ENCODE results near the gene AMBRA1.

The AMBRA1 gene

DNA sequence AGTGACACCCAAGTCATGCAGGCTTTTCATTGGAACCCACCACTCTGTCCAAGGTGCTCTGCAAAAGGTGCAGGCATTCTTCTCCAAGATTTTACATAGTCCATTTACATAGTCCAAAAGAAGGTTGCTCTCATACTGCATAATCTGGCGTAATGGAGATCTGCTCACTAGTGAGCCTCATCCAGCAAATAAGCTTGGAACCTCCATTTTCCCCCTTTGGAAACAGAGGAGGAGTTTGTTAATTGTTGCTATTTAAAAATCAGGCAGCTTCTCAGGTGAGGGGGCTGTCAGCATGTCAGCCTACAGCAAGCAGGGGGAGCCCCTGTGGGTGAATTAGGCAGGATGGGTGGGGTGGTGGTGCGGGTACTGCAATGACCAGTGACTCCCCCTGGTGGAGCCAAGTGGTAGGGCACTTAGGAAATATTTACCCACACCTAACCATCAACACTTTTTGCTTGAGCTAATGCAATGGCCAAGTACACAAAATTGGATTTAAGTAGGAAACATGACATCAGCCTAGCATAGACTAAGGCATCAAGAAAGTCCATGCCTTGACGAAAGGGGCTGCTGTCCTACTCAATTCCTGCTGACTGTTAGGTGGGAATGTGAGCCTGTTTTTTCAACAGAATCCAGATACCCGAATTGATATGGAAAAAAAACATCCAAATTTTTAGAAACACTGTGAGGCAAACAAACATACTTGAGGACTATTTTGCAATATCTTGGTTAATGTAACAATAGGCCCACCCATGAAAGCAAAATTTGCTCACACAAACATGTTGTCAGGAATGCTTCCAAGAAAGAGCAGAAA is 64.5 kb downstream of the AMBRA1 start:
- peak; percentile 73 for DNase-seq (ENCODE audit: low read depth)
- no peak overlapping the region for H3K4me3 ChIP-seq (replicated peaks; ENCODE audit: low read depth, low read length)
- TF ChIP-seq CTCF (IDR thresholded peaks at IDR 0.05; ENCODE audit: low read length, missing control alignments), result peak; percentile 97

- no peak overlapping the region for H3K4me3 ChIP-seq (replicated peaks; ENCODE audit: low read depth, low read length)
- no peak for TF ChIP-seq CTCF (IDR thresholded peaks at IDR 0.05; ENCODE audit: low read length, missing control alignments)
- no peak for DNase-seq (ENCODE audit: low read depth)
Measured at GRCh38 chr11:46528445-46529094, 65.3 kb downstream of the AMBRA1 start.

DNA sequence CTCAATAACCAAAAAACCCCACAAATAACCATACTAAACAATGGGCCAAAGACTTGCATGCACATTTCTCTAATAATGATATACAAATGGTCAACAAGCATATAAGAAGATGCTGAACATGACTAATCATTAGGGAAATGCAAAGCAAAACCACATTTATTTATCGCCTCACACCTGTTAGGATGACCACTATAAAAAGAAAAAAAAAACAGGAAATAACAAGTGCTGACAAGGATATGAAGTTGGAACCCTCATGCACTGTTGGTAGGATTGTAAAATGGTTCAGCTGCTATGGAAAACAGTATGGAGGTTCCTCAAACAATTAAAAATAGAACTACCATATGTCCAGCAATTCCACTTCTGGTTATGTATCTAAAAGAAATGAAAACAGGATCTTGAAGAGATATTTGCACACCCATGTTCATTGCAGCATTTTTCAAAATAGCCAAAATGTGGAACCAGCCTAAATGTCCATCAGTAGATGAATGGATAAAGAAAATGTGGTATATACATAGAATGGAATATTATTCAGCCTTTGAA is 66.2 kb downstream of the AMBRA1 start:
- no peak for TF ChIP-seq CTCF (IDR thresholded peaks at IDR 0.05; ENCODE audit: low read length, missing control alignments)
- no peak for DNase-seq (ENCODE audit: low read depth)
- no peak overlapping the region for H3K4me3 ChIP-seq (replicated peaks; ENCODE audit: low read depth, low read length)

DNA sequence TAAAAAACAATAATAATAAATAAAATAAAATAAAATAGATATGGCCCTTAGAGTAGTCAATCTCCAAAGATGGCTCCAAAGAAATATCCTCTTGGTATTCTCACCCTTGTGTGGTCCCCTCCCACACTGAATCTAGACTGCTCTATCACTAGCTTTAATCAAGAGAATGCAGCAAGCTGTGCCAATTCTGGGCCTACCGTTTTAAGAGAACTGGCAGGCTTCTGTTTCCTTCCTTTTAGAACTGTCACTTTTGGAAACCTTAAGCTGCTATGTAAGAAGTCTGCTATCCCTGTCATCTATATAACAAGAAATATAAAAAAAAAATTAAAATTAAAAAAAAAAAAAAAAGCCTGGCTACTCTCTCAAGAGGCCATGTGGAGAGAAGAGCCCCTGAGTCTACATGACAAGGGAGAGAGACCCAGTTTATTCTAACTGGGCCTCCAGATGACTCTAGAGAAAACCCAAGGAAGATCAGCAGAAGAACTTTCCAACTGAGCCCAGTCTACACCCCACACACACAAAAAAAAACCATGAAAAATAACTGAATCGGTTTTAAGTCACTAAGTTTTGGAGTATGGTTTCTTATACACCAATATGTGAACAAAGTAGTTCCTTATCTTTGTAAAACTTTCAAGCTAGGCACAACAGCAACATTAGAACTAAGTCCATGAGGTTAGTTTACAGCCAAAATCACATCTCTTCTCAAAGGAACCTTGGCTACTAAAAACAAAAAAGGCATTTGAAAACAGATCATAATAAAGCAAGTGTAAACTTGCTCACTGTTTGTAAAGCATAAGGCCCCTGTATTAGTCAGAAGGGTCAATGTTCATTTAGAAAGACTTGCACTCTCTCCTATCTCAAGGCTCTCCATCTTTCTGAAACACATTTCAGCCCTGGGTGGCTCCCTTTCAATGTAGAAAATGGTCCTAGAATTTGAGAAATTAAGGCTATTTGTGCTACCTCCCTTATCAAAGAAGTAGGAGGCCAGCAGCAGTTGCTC is 67.3 kb downstream of the AMBRA1 start:
- TF ChIP-seq CTCF (IDR thresholded peaks at IDR 0.05; ENCODE audit: low read length, missing control alignments), result no peak
- DNase-seq (ENCODE audit: low read depth), result no peak
- H3K4me3 ChIP-seq (replicated peaks; ENCODE audit: low read depth, low read length), result no peak overlapping the region

GRCh38 chr11:46524201-46524770 is 69.5 kb downstream of the AMBRA1 start:
- TF ChIP-seq CTCF (IDR thresholded peaks at IDR 0.05; ENCODE audit: low read length, missing control alignments), result no peak
- no peak overlapping the region for H3K4me3 ChIP-seq (replicated peaks; ENCODE audit: low read depth, low read length)
- DNase-seq (ENCODE audit: low read depth), result no peak

- DNase-seq (ENCODE audit: low read depth), result no peak
- H3K4me3 ChIP-seq (replicated peaks; ENCODE audit: low read depth, low read length), result no peak overlapping the region
- TF ChIP-seq CTCF (IDR thresholded peaks at IDR 0.05; ENCODE audit: low read length, missing control alignments), result no peak
Measured at GRCh38 chr11:46523290-46523689, 70.5 kb downstream of the AMBRA1 start.

Measured in fibroblast of pulmonary artery (primary cell).